ENCODE measurements around the gene GRK1. TPM values are rescaled to one million over a fixed set of nuclear protein-coding genes. Genes with fewer than 3 reads are reported as not detected.

The GRK1 gene
- total and polyA plus RNA-seq, 11 donors = 0.08 to 1.3 (median 0.16) TPM; not detected in 3

DNA sequence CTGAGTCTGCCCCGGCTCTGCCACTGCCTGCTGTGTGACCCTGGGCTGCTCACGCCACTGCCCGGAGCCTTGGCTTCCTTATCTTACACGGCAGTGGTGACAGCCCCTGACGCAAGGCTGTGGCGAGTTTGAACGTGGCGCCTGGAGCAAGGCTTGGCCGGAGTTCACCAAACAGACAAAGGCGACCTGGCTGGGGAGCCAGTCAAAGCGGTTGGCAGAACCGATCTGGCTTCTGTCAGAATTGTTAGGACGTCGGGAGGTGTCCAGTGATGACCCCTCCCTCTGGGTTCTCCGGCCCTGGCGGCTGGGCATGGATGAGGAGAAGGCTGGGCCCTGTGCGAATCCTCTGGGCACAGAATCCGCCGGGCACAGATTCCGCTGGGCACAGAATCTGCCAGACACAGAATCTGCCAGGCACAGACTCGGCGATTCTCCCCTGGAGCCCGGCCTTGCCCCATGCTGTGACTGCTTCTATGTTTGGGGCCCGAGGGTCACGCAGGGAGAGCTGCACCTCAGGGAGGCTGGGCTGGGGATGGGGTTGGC lies 80.3 kb downstream of the GRK1 start:
- no peak overlapping the region for H3K4me3 ChIP-seq
- peak overlapping the region in 3 of 12 donors; percentile 37 to 55 (median 37) for H3K27ac ChIP-seq
- H3K36me3 ChIP-seq = no peaks in the 10 kb centered on the region
- H3K9me3 ChIP-seq = no peaks in the 10 kb centered on the region
- H3K27me3 ChIP-seq = no peaks in the 10 kb centered on the region
- TF ChIP-seq, protein P1, sequence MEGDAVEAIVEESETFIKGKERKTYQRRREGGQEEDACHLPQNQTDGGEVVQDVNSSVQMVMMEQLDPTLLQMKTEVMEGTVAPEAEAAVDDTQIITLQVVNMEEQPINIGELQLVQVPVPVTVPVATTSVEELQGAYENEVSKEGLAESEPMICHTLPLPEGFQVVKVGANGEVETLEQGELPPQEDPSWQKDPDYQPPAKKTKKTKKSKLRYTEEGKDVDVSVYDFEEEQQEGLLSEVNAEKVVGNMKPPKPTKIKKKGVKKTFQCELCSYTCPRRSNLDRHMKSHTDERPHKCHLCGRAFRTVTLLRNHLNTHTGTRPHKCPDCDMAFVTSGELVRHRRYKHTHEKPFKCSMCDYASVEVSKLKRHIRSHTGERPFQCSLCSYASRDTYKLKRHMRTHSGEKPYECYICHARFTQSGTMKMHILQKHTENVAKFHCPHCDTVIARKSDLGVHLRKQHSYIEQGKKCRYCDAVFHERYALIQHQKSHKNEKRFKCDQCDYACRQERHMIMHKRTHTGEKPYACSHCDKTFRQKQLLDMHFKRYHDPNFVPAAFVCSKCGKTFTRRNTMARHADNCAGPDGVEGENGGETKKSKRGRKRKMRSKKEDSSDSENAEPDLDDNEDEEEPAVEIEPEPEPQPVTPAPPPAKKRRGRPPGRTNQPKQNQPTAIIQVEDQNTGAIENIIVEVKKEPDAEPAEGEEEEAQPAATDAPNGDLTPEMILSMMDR (IDR thresholded peaks at IDR 0.05) = no peak
- no peak for TF ChIP-seq POLR2A (IDR thresholded peaks at IDR 0.05)
- ATAC-seq (peak; percentile 69 to 87 (median 82)), DNase-seq (peak in 3 of 5 donors; percentile 50 to 67 (median 67))
- H3K4me1 ChIP-seq = peaks cover 0 to 8% (median 0%) of the 10 kb centered on the region in 12 donors
- 60 to 70% (median 65%) methylated on average over 22 to 25 of the region's 25 CpGs for WGBS, 4 donors
- intact Hi-C loops (cut with DNase I) = no loop called here

DNA sequence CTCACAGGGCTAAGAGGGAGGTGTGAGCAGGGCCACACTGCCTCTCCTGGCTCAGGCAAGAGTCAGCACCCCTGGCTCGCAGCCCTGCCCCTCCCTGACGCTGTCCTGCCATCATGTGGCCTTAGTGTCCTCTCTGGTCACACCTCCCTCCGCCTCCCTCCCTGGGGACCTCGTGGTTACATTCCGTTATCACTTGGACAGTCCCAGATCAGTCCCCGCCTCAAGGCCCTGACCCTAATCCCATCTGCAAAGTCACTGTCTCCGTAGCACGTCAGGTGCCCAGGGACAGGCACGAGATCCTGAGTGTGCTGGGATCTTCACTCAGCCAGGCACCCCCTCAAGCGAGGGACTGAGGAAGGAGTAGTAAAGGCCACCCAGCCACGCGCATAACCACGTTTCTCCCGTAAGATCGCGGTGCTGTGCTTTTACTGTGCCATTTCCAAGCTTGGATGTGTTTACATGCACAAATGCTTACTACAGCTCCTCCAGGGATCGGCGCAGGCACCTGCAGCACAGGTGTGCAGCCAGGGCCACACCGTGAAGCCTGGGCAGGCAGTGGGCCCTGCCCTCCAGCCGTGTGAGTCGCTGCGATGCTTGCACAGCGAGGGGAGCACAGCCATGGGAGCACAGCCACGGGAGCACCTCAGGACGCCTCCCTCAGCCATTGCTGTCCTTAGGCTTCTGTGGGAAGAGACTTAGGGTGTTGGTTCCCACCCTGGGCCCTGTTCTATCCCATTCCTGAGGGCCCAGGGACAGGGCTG lies 81.3 kb downstream of the GRK1 start:
- DNase-seq (peak in 1 of 5 donors; percentile 57), ATAC-seq (peak; percentile 23 to 85 (median 48))
- Histone ChIP-seq H3K4me1 (peaks cover 0 to 7% (median 0%) of the 10 kb centered on the region in 12 donors), H3K9me3 (no peaks in the 10 kb centered on the region), H3K27ac (peak overlapping the region in 1 of 12 donors; percentile 19), H3K36me3 (no peaks in the 10 kb centered on the region), H3K27me3 (no peaks in the 10 kb centered on the region), H3K4me3 (no peak overlapping the region)
- TF ChIP-seq POLR2A (IDR thresholded peaks at IDR 0.05) = no peak
- TF ChIP-seq, protein P1 (IDR thresholded peaks at IDR 0.05) = no peak
- intact Hi-C loops (cut with DNase I) = no loop called here
- whole genome bisulfite sequencing, 4 donors = 76 to 83% (median 79%) methylated on average over 24 to 25 of the region's 25 CpGs

DNA sequence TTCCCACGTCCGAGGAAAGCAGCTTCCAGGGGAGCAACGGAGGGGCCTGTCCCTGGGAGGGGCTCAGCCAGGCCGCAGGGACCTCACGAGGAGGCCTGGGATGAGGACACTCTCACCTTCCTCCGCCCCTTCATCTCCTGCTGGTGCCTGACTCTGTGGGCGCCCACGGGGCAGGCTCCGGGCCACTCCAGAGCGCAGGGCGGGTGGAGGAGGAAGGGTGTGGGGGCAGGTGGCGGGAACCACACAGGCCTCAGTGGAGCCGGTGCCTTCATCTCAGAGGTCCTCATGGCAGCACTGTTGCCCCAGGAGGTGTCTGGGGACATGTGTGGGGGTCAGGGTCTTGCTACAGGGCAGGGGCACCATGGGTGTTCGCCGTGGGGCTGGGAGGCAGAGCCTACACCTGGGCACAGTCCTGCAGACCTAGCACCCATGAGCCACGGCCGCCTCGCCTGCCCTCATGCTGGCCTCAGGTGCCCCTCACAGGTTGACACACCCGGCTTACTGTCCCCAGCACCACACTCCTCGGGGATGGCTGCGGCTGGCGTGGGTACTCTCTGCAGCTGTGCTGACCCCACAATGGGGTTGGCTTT lies 81.9 kb downstream of the GRK1 start:
- peaks cover 0 to 7% (median 0%) of the 10 kb centered on the region in 12 donors for H3K4me1 ChIP-seq
- H3K27ac ChIP-seq = no peak overlapping the region
- no peak overlapping the region for H3K4me3 ChIP-seq
- WGBS, 4 donors = 90 to 94% (median 92%) methylated on average over 11 to 22 of the region's 22 CpGs
- TF ChIP-seq, protein P1 (IDR thresholded peaks at IDR 0.05) = no peak
- intact Hi-C loops (cut with DNase I) = no loop called here
- H3K27me3 ChIP-seq = no peaks in the 10 kb centered on the region
- DNase-seq = peak in 1 of 5 donors; percentile 33
- no peaks in the 10 kb centered on the region for H3K9me3 ChIP-seq
- ATAC-seq = peak in 1 of 4 donors; percentile 23
- no peaks in the 10 kb centered on the region for H3K36me3 ChIP-seq

DNA sequence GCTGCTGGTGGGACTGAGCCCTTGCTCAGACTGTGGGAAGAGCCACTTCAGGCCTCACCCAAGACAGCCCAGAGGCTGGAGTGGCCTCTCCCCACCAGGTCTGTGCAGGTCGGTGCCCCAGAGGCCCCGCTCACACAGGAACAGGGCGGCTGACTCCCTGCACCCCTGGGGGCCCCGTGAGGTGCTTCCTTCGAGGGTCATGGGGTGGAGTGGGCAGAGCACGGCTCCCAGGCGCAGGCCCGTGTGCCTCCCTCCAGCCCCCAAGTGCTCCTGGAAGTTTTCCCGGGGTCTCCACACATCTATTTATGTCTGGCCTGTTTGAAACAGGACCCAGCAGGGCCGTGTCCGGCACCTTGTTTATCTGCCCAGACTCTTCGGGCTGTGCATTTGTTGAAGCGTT lies 82.5 kb downstream of the GRK1 start:
- TF ChIP-seq POLR2A (IDR thresholded peaks at IDR 0.05) = no peak
- TF ChIP-seq, protein P1 (IDR thresholded peaks at IDR 0.05) = no peak
- DNase-seq = peak in 1 of 5 donors; percentile 42
- no peak overlapping the region for H3K27ac ChIP-seq
- H3K4me3 ChIP-seq = no peak overlapping the region
- WGBS, 4 donors = 64 to 87% (median 76%) methylated on average over 3 to 13 of the region's 13 CpGs
- H3K36me3 ChIP-seq = no peaks in the 10 kb centered on the region
- no peaks in the 10 kb centered on the region for H3K9me3 ChIP-seq
- H3K4me1 ChIP-seq = peaks cover 0 to 7% (median 0%) of the 10 kb centered on the region in 12 donors
- no peaks in the 10 kb centered on the region for H3K27me3 ChIP-seq
- peak in 1 of 4 donors; percentile 9 for ATAC-seq
- intact Hi-C loops (cut with DNase I) = no loop called here

Measured in heart left ventricle (tissue), 16 donors.